Suppressor macrophage (primary cell): Measurements from ENCODE around the gene TDRD9.

Experiments
- DNase-seq, 4 experiments: peaks; one replicate each; pipeline ENCODE4 v3.0.0-alpha.2; 2020 to 2022

The TDRD9 gene

GRCh38 chr14:104093366-104094055 is 165.3 kb downstream of the TDRD9 start:
- DNase-seq, result no peak

- DNase-seq, result no peak
Observed at GRCh38 chr14:104094056-104094708, 165.9 kb downstream of the TDRD9 start.

GRCh38 chr14:104094709-104095425 is 166.6 kb downstream of the TDRD9 start:
- DNase-seq, result peak; percentile 57 to 82 (median 72)

- DNase-seq, result no peak
Observed at GRCh38 chr14:104095426-104096310, 167.4 kb downstream of the TDRD9 start.

GRCh38 chr14:104096318-104096717 is 168.1 kb downstream of the TDRD9 start:
- DNase-seq, result no peak

- no peak for DNase-seq
Observed at GRCh38 chr14:104096751-104097700, 168.8 kb downstream of the TDRD9 start.

GRCh38 chr14:104098272-104099095 is 170.2 kb downstream of the TDRD9 start:
- no peak for DNase-seq

GRCh38 chr14:104099096-104100041 is 171.1 kb downstream of the TDRD9 start:
- DNase-seq, result no peak

- peak in 1 of 4 experiments; percentile 1 for DNase-seq
Observed at GRCh38 chr14:104100171-104101085, 172.2 kb downstream of the TDRD9 start.

- no peak for DNase-seq
Observed at GRCh38 chr14:104101086-104101621, 172.9 kb downstream of the TDRD9 start.

- no peak for DNase-seq
Observed at GRCh38 chr14:104101651-104102281, 173.5 kb downstream of the TDRD9 start.
